Suprapubic skin (tissue), 4 donors: ENCODE measurements around the gene MYOT. TPM values are rescaled to one million over a fixed set of nuclear protein-coding genes. Genes with fewer than 3 reads are reported as not detected.
A peak's percentile ranks its signal among the peaks of the same experiment; 100 is the strongest.

Source experiments
- DNase-seq, 2 donors: peaks; one replicate each; pipeline ENCODE4 v3.0.0-alpha.2; 2019; ENCODE audit warnings: low spot score in 2 of 2
- H3K27ac ChIP-seq: fragments of 200-600 bp; sonication (generic); one replicate; pipeline ENCODE4 v1.5.1; 2019
- H3K27me3 ChIP-seq: fragments of 200-600 bp; sonication (generic); one replicate; pipeline ENCODE4 v1.5.1; 2019
- H3K36me3 ChIP-seq: fragments of 200-600 bp; sonication (generic); one replicate; pipeline ENCODE4 v1.5.1; 2019
- H3K4me1 ChIP-seq: fragments of 200-600 bp; sonication (generic); one replicate; pipeline ENCODE4 v1.5.1; 2019
- H3K4me3 ChIP-seq: fragments of 200-600 bp; sonication (generic); one replicate; pipeline ENCODE4 v1.5.1; 2019; ENCODE audit warnings: mild to moderate bottlenecking
- H3K9me3 ChIP-seq: fragments of 200-600 bp; sonication (generic); one replicate; pipeline ENCODE4 v1.5.1; 2019
- CTCF ChIP-seq, 2 donors: fragments of 200-600 bp in 1 of 2; fragments of 450-650 bp in 1 of 2; sonication (generic) in 1 of 2; IDR thresholded peaks; one replicate each; pipeline ENCODE4 v1.5.1; 2016 to 2019; ENCODE audit warnings: antibody characterized with exemption in 2 of 2, mild to moderate bottlenecking in 1 of 2, moderate library complexity in 1 of 2
- EP300 ChIP-seq: sonication (generic); formaldehyde crosslinking; IDR thresholded peaks from one replicate; pipeline ENCODE4 v1.6.1; 2017; ENCODE audit warnings: antibody characterized with exemption
- POLR2A ChIP-seq, 2 donors: fragments of 450-650 bp; IDR thresholded peaks; one replicate each; pipeline ENCODE4 v1.6.1; 2017; ENCODE audit warnings: antibody characterized with exemption in 2 of 2, mild to moderate bottlenecking in 2 of 2, moderate library complexity in 2 of 2
- POLR2AphosphoS5 ChIP-seq, 3 donors: sonication (generic); formaldehyde crosslinking; IDR thresholded peaks; one replicate each; pipeline ENCODE4 v1.6.1; 2017; ENCODE audit warnings: antibody characterized with exemption in 3 of 3
- WGBS: methylation state at CpG from one replicate; pipeline ENCODE4 v1.1.5; 2018; 5-methylcytosine and 5-hydroxymethylcytosine counted together
- total RNA-seq, 4 donors: library from RNA; depleted of rRNA; stranded (reverse); fragments of >200 nt; gene quantifications; one replicate each; pipeline ENCODE4 v1.1.0, GENCODE V29; 2016

MYOT gene
- total RNA-seq, 4 donors from 2014 or later = 1.8 TPM; not detected in 3

- Histone ChIP-seq H3K9me3 (no peaks in the 10 kb centered on the region), H3K27me3 (no peaks in the 10 kb centered on the region), H3K27ac (peak overlapping the region; percentile 80), H3K36me3 (no peaks in the 10 kb centered on the region), H3K4me1 (peaks cover 12% of the 10 kb centered on the region), H3K4me3 (peak overlapping the region; percentile 50)
- TF ChIP-seq POLR2AphosphoS5 (IDR thresholded peaks at IDR 0.05) (no peak), EP300 (no peak), CTCF (IDR thresholded peaks at IDR 0.05) (no peak), POLR2A (IDR thresholded peaks at IDR 0.05) (no peak)
- 48% methylated on average over 7 of the region's 7 CpGs for WGBS
- no peak for DNase-seq
Observed at GRCh38 chr5:137888466-137888862, 20.8 kb downstream of the MYOT start.

GRCh38 chr5:137888863-137889759 lies 21.5 kb downstream of the MYOT start, which contains the start of gene PKD2L2:
Gene PKD2L2 (plus strand): TSS chr5:137889457. CDS start chr5:137889492, 35 bp downstream.
- Histone ChIP-seq H3K9me3 (no peaks in the 10 kb centered on the region), H3K4me1 (peaks cover 12% of the 10 kb centered on the region), H3K36me3 (no peaks in the 10 kb centered on the region), H3K4me3 (peak within 1 kb of the TSS; percentile 50), H3K27me3 (no peaks in the 10 kb centered on the region), H3K27ac (peak within 1 kb of the TSS; percentile 80)
- peak in 1 of 2 donors; percentile 4 for TF ChIP-seq POLR2A (IDR thresholded peaks at IDR 0.05)
- no peak for TF ChIP-seq EP300
- TF ChIP-seq POLR2AphosphoS5 (IDR thresholded peaks at IDR 0.05) = no peak
- TF ChIP-seq CTCF (IDR thresholded peaks at IDR 0.05) = no peak
- peak; percentile 78 to 85 for DNase-seq
- WGBS = 16% methylated on average over 49 of the region's 59 CpGs

- Histone ChIP-seq H3K36me3 (no peaks in the 10 kb centered on the region), H3K4me3 (no peak overlapping the region), H3K27me3 (no peaks in the 10 kb centered on the region), H3K9me3 (no peaks in the 10 kb centered on the region), H3K4me1 (peaks cover 12% of the 10 kb centered on the region), H3K27ac (no peak overlapping the region)
- 95% methylated on average over 1 of the region's 1 CpG for WGBS
- TF ChIP-seq POLR2A (IDR thresholded peaks at IDR 0.05) (no peak), POLR2AphosphoS5 (IDR thresholded peaks at IDR 0.05) (no peak), EP300 (no peak), CTCF (IDR thresholded peaks at IDR 0.05) (no peak)
- no peak for DNase-seq
Observed at GRCh38 chr5:137890845-137891244, 23.2 kb downstream of the MYOT start.

GRCh38 chr5:137891849-137892248 lies 24.2 kb downstream of the MYOT start:
- H3K27ac ChIP-seq = no peak overlapping the region
- H3K36me3 ChIP-seq = no peaks in the 10 kb centered on the region
- H3K9me3 ChIP-seq = no peaks in the 10 kb centered on the region
- no peak for DNase-seq
- H3K4me1 ChIP-seq = peaks cover 12% of the 10 kb centered on the region
- WGBS = 84% methylated on average over 3 of the region's 3 CpGs
- no peaks in the 10 kb centered on the region for H3K27me3 ChIP-seq
- TF ChIP-seq POLR2AphosphoS5 (IDR thresholded peaks at IDR 0.05) (no peak), CTCF (IDR thresholded peaks at IDR 0.05) (peak in 1 of 2 donors; percentile 10), POLR2A (IDR thresholded peaks at IDR 0.05) (no peak)
- H3K4me3 ChIP-seq = no peak overlapping the region

- Histone ChIP-seq H3K4me3 (no peak overlapping the region), H3K27ac (no peak overlapping the region), H3K27me3 (no peaks in the 10 kb centered on the region), H3K4me1 (peaks cover 1% of the 10 kb centered on the region), H3K9me3 (no peaks in the 10 kb centered on the region), H3K36me3 (no peaks in the 10 kb centered on the region)
- no peak for TF ChIP-seq POLR2A (IDR thresholded peaks at IDR 0.05)
- no peak for TF ChIP-seq EP300
- no peak for TF ChIP-seq CTCF (IDR thresholded peaks at IDR 0.05)
- no peak for TF ChIP-seq POLR2AphosphoS5 (IDR thresholded peaks at IDR 0.05)
- DNase-seq = no peak
Observed at GRCh38 chr5:137894586-137894985, 26.9 kb downstream of the MYOT start.
